HTR-8/SVneo (cell line): ENCODE data around the gene TRAPPC11.
"Not testable (repeated sequence)": the region's sequence is repeated elsewhere in the genome, so short reads cannot be mapped to it uniquely, and the experiment has no call there.

Experiments used
- DNase-seq: peaks from one replicate; pipeline ENCODE4 v3.0.0; 2011; ENCODE audit warnings: low spot score, mixed read lengths; ENCODE audit not compliant: insufficient read length
- FAIRE-seq: peaks from 2 replicates; lab custom pipeline; 2011; peaks lifted over from hg19 to GRCh38; lab: Jason Lieb, UNC

The TRAPPC11 gene

GRCh38 chr4:183714626-183715025 lies 55.5 kb downstream of the TRAPPC11 start:
- DNase-seq: no peak
- no peak for FAIRE-seq

- DNase-seq: no peak
- no peak for FAIRE-seq
Measured at GRCh38 chr4:183716302-183716701, 57.2 kb downstream of the TRAPPC11 start.

GRCh38 chr4:183718876-183719275 lies 59.8 kb downstream of the TRAPPC11 start:
- FAIRE-seq (no peak), DNase-seq (no peak)

GRCh38 chr4:183721207-183722081 lies 62.4 kb downstream of the TRAPPC11 start:
- no peak for FAIRE-seq
- DNase-seq: no peak

GRCh38 chr4:183722731-183723560 lies 63.9 kb downstream of the TRAPPC11 start:
- peak; percentile 19 for DNase-seq
- no peak for FAIRE-seq

- no peak for DNase-seq
- FAIRE-seq: no peak
Measured at GRCh38 chr4:183723561-183724228, 64.6 kb downstream of the TRAPPC11 start.

GRCh38 chr4:183725585-183725984 lies 66.5 kb downstream of the TRAPPC11 start:
- FAIRE-seq, DNase-seq: not testable (repeated sequence)

GRCh38 chr4:183727482-183727881 lies 68.4 kb downstream of the TRAPPC11 start:
- no peak for FAIRE-seq
- DNase-seq: no peak

- no peak for DNase-seq
- no peak for FAIRE-seq
Measured at GRCh38 chr4:183728223-183729068, 69.4 kb downstream of the TRAPPC11 start.

GRCh38 chr4:183729069-183729406 lies 69.9 kb downstream of the TRAPPC11 start:
- DNase-seq: no peak
- no peak for FAIRE-seq

GRCh38 chr4:183729430-183730328 lies 70.6 kb downstream of the TRAPPC11 start:
- FAIRE-seq (no peak), DNase-seq (no peak)

- DNase-seq (no peak), FAIRE-seq (no peak)
Measured at GRCh38 chr4:183732296-183732695, 73.2 kb downstream of the TRAPPC11 start.

GRCh38 chr4:183733181-183733580 lies 74.1 kb downstream of the TRAPPC11 start:
- no peak for FAIRE-seq
- DNase-seq: no peak

- DNase-seq: no peak
- no peak for FAIRE-seq
Measured at GRCh38 chr4:183738081-183738673, 79.1 kb downstream of the TRAPPC11 start.

- DNase-seq (no peak), FAIRE-seq (no peak)
Measured at GRCh38 chr4:183738961-183739360, 79.9 kb downstream of the TRAPPC11 start.

- DNase-seq (no peak), FAIRE-seq (no peak)
Measured at GRCh38 chr4:183746305-183747229, 87.5 kb downstream of the TRAPPC11 start.

- DNase-seq: no peak
- no peak for FAIRE-seq
Measured at GRCh38 chr4:183747380-183747779, 88.3 kb downstream of the TRAPPC11 start.
